RWPE1 (cell line): Measurements from ENCODE around the gene CFAP210.
A peak's percentile ranks its signal among the peaks of the same experiment; 100 is the strongest.

Experiments
- CTCF ChIA-PET: fragments of 350-600 bp; sonication (Branson Sonifier 250); formaldehyde crosslinking; extraction: SDS; loops from one replicate; lab custom pipeline; 2021; lab: Yijun Ruan, JAX
- POLR2A ChIA-PET: fragments of 400-600 bp; formaldehyde crosslinking; extraction: SDS; loops from one replicate; lab custom pipeline; 2020; ENCODE audit warnings: antibody characterized with exemption; ENCODE audit not compliant: low non-redundant PET; lab: Yijun Ruan, JAX
- DNase-seq: peaks from one replicate; pipeline ENCODE4 v3.0.0; 2012; ENCODE audit warnings: low spot score
- H3K27ac ChIP-seq: fragments of 450-650 bp; 2 replicates; pipeline ENCODE4 v1.5.1; 2017
- CTCF ChIP-seq: fragments of 450-650 bp; conservative IDR thresholded peaks from 2 replicates; pipeline ENCODE4 v1.5.1; 2017; ENCODE audit warnings: low read depth, mild to moderate bottlenecking

Gene CFAP210

GRCh38 chr2:169644173-169644572 lies 50.0 kb downstream of the CFAP210 start:
- ChIA-PET CTCF (interaction anchor here (0.5 kb wide), 1 partner anchor 46 kb away, joined by 3 read pairs; no protein-coding TSS in a partner anchor), POLR2A (no interaction called here)

GRCh38 chr2:169641464-169641863 lies 52.7 kb downstream of the CFAP210 start:
- ChIA-PET CTCF (interaction anchor here (0.5 kb wide), 1 partner anchor 10 kb away, joined by 3 read pairs; no protein-coding TSS in a partner anchor), POLR2A (no interaction called here)
- DNase-seq, result no peak
- H3K27ac ChIP-seq, result no peak overlapping the region
- TF ChIP-seq CTCF, result no peak

More at GRCh38 chr2:169644173-169644572, 50.0 kb downstream of the CFAP210 start:
- no peak overlapping the region for H3K27ac ChIP-seq
- DNase-seq, result no peak
- no peak for TF ChIP-seq CTCF

- POLR2A ChIA-PET, result no interaction called here
- H3K27ac ChIP-seq, result no peak overlapping the region
- no peak for DNase-seq
- no peak for TF ChIP-seq CTCF
- CTCF ChIA-PET, result interaction anchor here (0.6 kb wide), 1 partner anchor 31 kb away, joined by 4 read pairs; no protein-coding TSS in a partner anchor
Observed at GRCh38 chr2:169640104-169640503, 54.1 kb downstream of the CFAP210 start.

- peak; percentile 15 for DNase-seq
- ChIA-PET POLR2A (no interaction called here), CTCF (no interaction called here)
- no peak for TF ChIP-seq CTCF
- H3K27ac ChIP-seq, result no peak overlapping the region
Observed at GRCh38 chr2:169637620-169638019, 56.6 kb downstream of the CFAP210 start.

- H3K27ac ChIP-seq, result no peak overlapping the region
- no peak for TF ChIP-seq CTCF
- CTCF ChIA-PET, result no interaction called here
- DNase-seq, result no peak
- POLR2A ChIA-PET, result no interaction called here
Observed at GRCh38 chr2:169636440-169637097, 57.6 kb downstream of the CFAP210 start.

- TF ChIP-seq CTCF, result no peak
- POLR2A ChIA-PET, result no interaction called here
- CTCF ChIA-PET, result interaction anchor here (0.5 kb wide), 1 partner anchor 146 kb away, joined by 3 read pairs; no protein-coding TSS in a partner anchor
- no peak overlapping the region for H3K27ac ChIP-seq
- DNase-seq, result no peak
Observed at GRCh38 chr2:169625781-169626180, 68.4 kb downstream of the CFAP210 start.
